Measurements from ENCODE around the gene SIAH2. TPM values are rescaled to one million over a fixed set of nuclear protein-coding genes. Genes with fewer than 3 reads are reported as not detected.

The SIAH2 gene
- total and polyA plus RNA-seq, 9 of the 15 experiments (the other 6 are each of a cell fraction or from before 2014, with no cell fraction given), result 4.8 to 39.0 (median 29.9) TPM

DNA sequence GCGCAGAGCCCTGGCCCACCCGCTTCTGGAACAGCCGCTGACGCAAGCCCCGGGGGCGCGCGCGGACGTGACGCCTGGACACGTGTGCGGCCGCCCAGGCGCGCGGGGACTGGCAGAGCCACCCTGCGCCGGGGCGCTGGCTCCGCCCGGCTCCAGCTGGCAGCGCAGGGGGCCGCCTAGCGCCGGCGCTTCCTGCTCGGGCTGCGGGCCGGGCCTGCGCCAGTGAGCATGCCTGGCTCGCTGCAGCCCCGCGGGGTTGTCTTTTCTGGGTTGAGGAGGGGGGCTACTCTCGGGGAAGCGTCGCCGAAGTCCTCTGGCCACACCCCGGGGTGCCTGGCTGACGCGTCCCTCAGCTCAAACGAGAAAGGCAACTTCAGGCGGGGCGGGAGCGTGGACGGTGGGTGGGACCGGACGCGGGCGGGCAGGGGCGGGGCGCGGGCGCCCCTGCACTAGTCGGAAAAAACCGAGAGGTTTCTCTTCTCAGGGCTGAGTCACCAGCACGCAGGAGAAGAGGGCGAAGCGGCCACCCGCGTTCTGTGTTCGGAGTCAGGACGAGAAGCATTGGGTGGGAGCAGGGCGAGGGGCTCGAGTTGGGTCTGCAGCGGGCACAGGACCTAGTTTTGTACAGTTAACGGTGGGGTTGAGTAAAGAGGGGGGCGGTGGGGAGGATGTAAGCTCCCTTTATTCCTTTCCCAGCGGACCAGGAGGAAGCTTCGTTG is at the start of gene SIAH2 (continued):
- TF ChIP-seq, protein P1, sequence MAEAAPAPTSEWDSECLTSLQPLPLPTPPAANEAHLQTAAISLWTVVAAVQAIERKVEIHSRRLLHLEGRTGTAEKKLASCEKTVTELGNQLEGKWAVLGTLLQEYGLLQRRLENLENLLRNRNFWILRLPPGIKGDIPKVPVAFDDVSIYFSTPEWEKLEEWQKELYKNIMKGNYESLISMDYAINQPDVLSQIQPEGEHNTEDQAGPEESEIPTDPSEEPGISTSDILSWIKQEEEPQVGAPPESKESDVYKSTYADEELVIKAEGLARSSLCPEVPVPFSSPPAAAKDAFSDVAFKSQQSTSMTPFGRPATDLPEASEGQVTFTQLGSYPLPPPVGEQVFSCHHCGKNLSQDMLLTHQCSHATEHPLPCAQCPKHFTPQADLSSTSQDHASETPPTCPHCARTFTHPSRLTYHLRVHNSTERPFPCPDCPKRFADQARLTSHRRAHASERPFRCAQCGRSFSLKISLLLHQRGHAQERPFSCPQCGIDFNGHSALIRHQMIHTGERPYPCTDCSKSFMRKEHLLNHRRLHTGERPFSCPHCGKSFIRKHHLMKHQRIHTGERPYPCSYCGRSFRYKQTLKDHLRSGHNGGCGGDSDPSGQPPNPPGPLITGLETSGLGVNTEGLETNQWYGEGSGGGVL (CRISPR knock-in tag; IDR thresholded peaks at IDR 0.05), result no peak
- TF ChIP-seq BCL6 (CRISPR knock-in tag; IDR thresholded peaks at IDR 0.05) (no peak), ADNP (tag; IDR thresholded peaks at IDR 0.05) (peak; percentile 40; the same call in 1 of the 2 replicates), ZNF121 (CRISPR knock-in tag; conservative IDR thresholded peaks at IDR 0.05) (no peak), ZNF436 (CRISPR knock-in tag; IDR thresholded peaks at IDR 0.05) (no peak)
- TF ChIP-seq, protein P2, sequence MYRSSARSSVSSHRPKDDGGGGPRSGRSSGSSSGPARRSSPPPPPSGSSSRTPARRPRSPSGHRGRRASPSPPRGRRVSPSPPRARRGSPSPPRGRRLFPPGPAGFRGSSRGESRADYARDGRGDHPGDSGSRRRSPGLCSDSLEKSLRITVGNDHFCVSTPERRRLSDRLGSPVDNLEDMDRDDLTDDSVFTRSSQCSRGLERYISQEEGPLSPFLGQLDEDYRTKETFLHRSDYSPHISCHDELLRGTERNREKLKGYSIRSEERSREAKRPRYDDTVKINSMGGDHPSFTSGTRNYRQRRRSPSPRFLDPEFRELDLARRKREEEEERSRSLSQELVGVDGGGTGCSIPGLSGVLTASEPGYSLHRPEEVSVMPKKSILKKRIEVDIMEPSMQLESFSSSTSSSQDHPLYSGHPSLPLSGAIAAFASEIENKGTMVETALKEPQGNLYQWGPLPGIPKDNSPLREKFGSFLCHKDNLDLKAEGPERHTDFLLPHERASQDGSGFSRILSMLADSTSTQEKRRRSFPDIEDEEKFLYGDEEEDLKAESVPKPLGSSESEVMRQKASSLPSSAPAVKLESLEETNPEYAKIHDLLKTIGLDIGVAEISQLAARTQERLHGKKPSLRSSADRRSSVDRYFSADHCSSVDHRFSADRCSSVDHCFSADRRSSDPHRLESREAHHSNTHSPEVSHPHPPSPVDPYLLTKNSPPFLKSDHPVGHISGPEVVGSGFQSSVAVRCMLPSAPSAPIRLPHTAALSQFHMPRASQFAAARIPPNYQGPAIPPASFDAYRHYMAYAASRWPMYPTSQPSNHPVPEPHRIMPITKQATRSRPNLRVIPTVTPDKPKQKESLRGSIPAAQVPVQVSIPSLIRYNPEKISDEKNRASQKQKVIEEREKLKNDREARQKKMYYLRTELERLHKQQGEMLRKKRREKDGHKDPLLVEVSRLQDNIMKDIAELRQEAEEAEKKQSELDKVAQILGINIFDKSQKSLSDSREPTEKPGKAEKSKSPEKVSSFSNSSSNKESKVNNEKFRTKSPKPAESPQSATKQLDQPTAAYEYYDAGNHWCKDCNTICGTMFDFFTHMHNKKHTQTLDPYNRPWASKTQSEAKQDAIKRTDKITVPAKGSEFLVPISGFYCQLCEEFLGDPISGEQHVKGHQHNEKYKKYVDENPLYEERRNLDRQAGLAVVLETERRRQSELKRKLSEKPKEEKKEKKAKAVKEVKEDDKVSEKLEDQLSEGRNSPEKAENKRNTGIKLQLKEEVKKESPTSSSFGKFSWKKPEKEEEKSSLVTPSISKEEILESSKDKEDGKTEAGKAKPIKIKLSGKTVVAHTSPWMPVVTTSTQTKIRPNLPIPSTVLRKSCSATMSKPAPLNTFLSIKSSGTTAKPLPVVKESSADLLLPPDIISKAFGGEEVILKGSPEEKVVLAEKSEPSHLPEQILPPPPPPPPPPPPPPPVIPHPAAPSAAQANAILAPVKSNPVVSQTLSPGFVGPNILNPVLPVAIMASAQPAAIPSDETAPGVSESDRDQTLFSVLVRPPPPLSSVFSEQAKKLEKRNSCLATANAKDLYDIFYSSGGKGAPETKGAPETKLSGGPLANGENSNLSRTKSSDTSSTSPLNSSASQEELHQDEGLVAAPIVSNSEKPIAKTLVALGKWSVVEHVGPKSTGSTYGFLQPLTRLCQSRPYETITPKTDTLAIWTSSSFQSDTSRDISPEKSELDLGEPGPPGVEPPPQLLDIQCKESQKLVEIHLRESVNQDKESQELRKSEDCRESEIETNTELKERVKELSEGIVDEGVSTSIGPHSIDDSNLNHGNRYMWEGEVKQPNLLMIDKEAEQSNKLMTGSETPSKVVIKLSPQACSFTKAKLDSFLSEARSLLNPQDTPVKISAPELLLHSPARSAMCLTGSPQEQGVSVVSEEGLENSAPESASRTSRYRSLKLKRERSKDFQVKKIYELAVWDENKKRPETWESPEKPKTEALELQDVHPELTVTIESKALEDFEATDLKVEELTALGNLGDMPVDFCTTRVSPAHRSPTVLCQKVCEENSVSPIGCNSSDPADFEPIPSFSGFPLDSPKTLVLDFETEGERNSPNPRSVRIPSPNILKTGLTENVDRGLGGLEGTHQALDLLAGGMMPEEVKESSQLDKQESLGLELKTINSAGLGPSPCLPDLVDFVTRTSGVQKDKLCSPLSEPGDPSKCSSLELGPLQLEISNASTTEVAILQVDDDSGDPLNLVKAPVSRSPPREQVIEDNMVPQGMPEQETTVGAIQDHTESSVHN (IDR thresholded peaks at IDR 0.05; ENCODE audit: borderline replicate concordance in 1 of 2, low read depth in 1 of 2), result no peak
- TF ChIP-seq, protein P3, sequence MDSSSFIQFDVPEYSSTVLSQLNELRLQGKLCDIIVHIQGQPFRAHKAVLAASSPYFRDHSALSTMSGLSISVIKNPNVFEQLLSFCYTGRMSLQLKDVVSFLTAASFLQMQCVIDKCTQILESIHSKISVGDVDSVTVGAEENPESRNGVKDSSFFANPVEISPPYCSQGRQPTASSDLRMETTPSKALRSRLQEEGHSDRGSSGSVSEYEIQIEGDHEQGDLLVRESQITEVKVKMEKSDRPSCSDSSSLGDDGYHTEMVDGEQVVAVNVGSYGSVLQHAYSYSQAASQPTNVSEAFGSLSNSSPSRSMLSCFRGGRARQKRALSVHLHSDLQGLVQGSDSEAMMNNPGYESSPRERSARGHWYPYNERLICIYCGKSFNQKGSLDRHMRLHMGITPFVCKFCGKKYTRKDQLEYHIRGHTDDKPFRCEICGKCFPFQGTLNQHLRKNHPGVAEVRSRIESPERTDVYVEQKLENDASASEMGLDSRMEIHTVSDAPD (CRISPR knock-in tag; IDR thresholded peaks at IDR 0.05), result no peak
- TF ChIP-seq, protein P4, sequence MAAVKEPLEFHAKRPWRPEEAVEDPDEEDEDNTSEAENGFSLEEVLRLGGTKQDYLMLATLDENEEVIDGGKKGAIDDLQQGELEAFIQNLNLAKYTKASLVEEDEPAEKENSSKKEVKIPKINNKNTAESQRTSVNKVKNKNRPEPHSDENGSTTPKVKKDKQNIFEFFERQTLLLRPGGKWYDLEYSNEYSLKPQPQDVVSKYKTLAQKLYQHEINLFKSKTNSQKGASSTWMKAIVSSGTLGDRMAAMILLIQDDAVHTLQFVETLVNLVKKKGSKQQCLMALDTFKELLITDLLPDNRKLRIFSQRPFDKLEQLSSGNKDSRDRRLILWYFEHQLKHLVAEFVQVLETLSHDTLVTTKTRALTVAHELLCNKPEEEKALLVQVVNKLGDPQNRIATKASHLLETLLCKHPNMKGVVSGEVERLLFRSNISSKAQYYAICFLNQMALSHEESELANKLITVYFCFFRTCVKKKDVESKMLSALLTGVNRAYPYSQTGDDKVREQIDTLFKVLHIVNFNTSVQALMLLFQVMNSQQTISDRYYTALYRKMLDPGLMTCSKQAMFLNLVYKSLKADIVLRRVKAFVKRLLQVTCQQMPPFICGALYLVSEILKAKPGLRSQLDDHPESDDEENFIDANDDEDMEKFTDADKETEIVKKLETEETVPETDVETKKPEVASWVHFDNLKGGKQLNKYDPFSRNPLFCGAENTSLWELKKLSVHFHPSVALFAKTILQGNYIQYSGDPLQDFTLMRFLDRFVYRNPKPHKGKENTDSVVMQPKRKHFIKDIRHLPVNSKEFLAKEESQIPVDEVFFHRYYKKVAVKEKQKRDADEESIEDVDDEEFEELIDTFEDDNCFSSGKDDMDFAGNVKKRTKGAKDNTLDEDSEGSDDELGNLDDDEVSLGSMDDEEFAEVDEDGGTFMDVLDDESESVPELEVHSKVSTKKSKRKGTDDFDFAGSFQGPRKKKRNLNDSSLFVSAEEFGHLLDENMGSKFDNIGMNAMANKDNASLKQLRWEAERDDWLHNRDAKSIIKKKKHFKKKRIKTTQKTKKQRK (IDR thresholded peaks at IDR 0.05; ENCODE audit: borderline replicate concordance, low read depth, low read length), result no peak
- TF ChIP-seq, protein P5, sequence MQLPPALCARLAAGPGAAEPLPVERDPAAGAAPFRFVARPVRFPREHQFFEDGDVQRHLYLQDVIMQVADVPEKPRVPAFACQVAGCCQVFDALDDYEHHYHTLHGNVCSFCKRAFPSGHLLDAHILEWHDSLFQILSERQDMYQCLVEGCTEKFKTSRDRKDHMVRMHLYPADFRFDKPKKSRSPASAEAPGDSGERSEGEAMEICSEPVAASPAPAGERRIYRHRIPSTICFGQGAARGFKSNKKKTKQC (CRISPR knock-in tag; IDR thresholded peaks at IDR 0.05), result no peak
